HG02970 (cell line): ENCODE results near the gene BUB1.
A peak's percentile ranks its signal among the peaks of the same experiment; 100 is the strongest.
"Not testable (repeated sequence)": the region's sequence is repeated elsewhere in the genome, so short reads cannot be mapped to it uniquely, and the experiment has no call there.

Source experiments
- ATAC-seq: cut with Tn5 transposase; IDR thresholded peaks from one replicate; pipeline ENCODE4 v1.9.1; 2021; ENCODE audit warnings: mild to moderate bottlenecking, moderate library complexity, moderate number of reproducible peaks; ENCODE audit not compliant: unreplicated experiment, low FRiP score

Gene BUB1

DNA sequence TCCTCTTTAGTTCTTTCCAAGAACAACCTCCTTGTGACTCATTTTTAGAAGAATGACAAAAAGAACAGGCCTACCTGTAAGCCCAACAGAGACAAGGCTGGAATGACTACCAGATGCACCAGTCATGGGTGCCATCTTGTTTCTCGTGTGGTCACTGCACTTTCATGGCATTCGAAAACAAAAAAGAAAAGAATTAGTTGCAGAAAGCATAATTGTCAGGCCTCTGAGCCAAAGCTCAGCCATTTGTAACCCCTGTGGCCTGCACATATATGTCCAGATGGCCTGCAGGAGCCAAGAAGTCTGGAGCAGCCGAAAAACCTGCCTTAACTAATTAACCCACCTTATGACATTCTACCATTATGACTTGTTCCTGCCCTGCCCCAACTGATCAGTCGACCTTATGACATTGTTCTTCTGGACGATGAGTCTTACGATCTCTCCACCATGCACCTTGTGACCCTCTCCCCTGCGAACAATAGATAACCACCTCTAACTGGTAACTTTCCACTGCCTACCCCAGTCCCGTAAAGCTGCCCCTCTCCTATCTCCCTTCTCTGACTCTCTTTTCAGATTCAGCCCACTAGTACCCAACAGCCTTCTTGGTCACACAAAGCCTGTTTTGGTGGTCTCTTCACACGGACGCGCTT, 13.9 kb upstream of the BUB1 start:
- ATAC-seq: no peak

DNA sequence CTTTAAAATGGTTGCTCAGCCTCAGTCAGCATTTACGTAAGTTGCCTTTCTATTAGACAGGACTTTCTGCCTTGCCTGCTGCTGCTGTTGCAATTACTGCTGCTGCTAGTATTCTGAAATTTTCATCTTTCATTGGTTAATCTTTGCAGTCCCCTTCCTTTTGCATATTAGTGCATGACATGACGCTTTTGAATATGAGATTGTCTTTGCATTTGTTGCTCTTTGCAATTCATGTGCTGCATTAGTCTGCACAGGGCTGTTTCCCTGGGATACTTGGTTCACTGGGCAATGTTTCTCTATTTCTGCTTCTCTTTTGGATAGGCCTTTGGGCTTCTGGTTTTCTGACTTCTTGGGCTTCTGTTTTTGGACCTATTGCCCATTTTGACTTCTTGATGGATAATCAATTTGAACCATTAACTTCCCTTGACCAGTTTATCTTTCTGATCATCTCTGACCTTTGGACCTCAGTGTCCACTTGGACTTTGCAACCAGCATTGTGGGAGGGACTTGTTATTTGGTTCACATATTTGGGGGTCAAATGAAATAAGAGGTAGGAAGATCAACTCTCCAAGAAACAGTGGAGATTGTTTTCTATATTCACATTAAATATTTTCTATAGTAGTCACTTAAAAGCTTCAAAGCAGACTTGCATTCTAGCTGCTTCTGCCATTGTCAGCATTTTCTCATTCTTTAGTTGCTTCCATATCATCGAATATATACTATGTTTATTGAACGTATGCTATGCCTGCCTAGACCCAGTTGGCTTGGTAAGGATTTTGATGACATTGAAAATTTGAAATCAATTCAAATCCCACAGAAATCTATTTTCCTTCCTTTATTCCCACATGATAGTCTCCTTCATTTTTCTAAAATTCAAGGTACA, 12.5 kb upstream of the BUB1 start:
- no peak for ATAC-seq

DNA sequence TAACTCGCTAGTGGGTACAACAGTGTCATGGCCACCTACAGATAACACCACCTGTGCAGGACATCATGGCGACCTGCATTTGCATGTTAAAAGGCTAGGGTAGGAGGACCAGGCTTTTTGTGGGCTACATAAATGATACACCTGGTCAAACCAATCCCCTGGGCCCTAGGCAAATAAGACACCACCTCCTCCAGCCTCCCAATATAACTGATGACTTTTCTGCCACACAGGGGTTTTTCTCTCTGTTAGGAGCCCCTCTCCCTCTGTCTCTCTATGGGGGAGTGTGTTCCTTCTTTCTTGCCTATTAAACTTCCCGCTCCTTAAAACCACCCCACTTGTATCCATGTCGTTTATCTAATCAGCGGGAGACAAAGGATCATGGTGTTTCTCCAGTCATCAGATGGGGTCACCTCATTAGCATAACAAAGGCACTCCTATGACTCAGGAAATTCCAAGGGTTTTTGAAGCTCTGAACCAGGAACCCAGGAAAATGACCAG, 10.8 kb upstream of the BUB1 start:
- no peak for ATAC-seq

DNA sequence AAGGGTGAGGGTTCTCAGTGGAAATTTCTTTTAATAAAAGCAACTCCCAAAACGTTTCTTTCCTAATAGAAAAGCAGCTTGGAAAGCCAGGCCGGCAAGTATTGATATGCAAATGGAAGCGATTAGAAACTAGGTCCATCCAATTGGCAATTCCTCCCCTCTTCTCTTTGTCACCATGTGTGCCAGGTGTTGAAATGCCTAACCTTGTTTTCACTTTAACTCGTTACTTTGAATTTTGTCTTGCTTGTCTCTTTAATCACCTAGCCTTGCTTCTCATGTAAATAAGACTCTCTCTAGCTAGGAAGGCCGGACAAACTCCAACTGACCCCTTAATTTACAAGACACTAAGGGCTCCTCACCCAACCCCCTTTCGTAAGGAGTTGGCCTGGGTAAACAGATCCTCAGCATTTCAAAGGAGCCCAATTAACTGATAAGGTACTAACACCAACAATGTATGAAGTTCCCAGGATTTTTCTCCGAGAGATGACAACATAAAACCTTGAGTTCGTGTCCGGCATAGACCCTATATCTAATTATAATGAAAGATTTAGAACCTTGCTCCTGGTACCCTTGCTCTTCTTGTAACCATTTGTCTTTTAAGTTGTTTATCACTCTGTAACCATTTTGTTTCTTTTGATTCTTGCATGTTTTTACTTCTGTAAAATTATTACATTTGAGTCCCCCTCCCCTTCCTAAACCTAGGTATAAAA, 10.1 kb upstream of the BUB1 start:
- ATAC-seq: not testable (repeated sequence)

DNA sequence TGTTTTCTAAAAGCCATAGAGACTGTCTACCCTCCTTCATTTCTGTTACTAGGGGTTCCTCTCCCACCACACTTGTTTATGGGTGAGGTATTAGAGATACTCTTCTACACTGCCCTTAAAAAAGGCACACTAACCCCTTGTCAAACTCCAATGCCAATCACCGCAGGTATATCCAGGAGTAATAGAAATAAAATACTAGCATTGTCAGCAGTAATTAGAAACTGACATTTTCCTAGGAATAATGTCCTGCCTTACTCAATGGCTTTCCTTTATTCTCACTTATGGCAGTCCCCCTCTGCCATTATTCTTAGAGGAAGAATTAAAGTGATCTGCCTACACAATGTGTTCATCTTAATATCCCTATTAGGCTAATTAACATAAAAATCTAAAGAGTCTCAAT, 5.0 kb upstream of the BUB1 start:
- ATAC-seq: no peak

DNA sequence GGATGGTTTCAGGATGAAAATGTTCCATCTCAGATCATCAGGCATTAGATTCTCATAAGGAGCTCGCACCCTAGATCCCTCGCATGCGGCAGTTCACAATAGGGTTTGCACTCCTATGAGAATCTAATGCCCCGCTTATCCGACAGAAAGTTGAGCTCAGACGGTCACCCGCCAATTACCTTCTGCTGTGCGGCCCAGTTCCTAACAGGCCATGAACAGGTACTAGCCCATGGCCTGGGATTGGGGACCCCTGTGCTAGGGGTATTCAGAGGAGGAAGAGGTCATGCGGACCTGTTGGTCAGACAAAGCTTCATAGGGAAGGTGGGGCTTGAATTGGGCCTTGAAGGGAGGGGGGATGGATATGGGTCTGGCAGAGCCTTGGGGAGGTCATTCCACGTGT, 4.4 kb upstream of the BUB1 start:
- ATAC-seq: no peak

DNA sequence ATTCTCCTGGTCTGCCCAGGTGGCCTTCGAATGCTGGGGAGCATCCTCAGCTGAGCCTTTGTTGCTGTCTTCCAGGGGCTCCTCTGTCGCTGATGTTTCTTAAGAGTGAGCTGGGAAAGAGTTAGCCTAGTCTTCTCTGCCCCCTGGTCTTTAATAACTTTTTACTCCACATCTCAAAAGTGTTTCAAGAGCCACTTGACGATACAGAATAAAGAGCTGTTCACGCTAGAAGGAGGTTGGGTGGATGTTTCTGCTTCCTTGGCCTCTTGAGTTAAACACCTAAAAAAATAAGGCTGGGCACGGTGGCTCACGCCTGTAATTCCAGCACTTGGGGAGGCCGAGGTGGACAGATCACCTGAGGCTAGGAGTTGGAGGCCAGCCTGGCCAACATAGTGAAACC, 2.8 kb upstream of the BUB1 start:
- no peak for ATAC-seq

DNA sequence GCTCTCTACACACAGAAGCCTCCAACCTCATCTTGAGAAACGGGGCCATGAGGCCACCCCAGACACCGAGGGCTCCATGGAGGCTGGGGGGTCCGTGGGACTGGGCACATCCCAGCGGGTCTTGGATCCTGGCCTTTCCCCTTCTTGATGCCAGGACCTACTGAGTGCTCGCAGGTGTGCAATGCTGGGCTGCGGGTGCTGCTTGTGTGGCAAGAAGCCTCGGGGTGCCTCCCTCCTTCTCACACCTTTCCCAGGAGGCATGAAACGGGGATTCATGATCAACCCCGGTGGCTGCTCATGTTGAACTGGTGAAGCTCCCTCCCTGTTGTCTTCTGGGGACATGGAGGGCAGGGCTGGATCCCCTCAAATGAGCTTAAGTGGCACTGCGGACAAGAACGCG, 2.0 kb upstream of the BUB1 start:
- ATAC-seq: no peak

DNA sequence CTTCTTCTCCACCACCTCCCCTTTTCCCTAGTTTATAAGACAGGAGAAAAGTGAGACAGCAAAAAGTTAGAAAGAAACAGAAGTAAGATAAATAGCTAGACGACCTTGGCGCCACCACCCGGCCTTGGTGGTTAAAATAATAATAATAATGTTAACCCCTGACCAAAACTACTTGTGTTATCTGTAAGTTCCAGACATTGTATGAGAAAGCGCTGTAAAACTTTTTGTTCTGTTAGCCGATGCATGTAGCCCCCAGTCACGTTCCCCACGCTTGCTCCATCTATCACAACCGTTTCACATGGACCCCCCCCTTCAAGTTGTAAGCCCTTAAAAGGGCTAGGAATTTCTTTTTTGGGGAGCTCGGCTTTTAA, 1.5 kb upstream of the BUB1 start:
- no peak for ATAC-seq

DNA sequence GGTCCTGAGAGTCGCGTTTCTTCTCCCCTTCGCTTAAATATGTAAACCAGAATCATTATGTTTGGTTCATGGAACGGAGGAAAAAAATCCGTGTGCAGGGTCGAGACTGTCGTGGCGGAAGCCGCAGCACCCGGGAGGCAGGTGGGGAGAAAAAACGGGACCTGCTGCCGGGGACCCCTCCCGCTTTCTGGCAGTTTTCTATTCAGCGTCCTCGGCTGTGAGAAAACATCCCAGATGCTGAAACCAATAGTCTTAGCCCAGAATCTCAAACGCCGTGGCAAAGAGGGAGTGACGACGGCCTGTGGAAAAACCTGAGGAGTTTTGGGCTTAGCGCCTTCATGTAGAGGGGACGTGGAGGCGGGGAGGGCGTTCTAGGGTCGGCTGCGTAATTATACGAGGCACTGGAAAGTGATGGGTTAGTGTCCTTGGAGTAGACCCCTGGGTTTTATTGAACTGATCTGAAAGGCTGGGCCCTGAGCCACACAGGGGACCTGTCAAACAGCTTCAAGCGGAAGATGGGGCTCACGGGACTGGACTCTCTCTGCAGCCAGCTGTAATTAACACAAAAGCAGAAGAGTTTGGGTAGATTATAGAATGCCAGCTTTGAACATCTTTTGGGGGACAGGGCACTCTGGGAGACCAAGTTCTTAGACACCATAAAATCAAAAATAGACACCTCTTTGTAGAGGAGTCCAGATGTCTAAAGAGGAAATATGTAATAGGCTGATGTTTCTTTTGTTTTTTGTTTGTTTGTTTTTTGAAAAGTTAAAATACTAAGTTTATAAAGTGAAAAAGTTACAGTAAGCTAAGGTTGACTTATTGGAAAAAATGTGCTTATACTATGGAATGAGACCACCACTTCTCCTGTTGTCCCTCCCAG, 834 bp upstream of the BUB1 start:
- ATAC-seq: no peak

DNA sequence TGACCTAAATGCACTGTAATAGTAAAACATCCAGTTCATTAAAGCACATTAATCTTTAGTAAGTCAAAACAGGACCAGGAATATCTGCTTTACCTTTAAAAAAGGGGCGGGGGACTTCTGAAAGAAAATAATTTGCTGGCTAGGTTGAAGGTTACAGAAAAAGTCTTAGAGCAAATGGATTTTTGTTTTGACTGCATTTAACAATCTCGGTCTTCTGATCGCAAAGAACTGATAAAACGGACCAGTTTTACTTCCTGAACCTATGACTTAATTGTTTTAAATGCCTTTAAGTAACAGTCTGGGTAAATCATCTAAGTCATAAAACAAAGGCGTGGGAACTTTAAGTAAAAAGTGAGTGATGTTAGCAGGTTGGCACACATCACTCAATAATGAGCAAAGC, 783 bp downstream of the BUB1 start:
- no peak for ATAC-seq

DNA sequence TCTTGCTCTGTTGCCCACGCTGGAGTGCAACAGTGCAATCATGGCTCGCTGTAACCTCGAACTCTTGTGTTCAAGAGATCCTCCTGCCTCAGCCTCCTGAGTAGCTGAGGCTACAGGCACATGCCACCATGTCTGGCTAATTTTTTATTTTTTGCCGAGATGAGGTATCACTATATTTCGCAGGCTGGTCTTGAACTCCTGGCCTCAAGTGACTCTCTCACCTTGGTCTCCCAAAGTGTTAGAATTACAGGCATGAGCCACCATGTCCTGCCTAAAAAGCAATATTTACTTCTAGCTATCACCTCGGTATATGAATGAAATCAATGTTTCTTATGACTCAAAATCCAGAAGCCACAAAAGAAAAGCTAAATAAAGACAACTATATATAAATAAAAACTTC, 2.2 kb downstream of the BUB1 start:
- ATAC-seq: no peak

DNA sequence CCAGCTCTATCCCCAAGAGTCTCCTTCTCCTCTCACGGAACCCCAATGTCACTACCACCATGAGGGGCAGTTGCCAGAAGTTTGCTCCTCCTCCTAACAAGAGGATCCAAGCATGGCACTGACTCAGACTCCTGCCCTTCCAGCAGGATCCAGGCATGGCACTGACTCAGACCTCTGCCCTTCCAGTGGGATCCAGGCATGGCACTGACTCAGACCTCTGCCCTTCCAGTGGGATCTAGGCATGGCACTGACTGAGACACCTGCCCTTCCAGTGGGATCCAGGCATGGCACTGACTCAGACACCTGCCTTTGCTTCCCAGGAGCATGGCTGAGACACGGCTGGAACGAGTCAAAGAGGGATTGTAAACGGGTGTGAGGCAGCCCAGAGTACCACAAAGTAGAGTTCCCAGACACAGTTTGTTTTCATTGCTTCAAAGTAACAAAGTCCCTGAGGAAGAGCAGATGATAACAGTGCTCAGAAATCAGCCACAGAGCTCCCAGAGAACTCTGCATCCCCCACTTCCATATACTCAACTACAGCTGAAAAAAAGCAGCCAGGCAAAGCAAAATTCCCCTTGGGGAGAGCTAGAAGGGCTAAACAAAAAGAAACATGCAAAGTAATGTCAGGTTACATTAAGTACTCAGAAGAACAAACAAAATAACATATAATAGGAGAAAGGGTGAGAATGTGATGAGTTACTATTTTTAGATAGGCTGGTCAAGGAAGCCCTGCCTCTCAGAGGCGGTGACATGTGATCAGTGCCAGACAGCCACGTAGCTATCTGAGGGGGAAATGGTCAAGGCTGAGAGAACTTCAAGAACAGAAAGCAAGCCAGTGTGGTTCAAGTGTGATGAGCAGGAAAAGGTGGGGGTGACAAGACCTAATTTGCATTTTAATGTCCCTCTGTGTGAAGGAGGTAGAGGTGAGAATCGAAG, 3.0 kb downstream of the BUB1 start:
- peak; percentile 67 for ATAC-seq

DNA sequence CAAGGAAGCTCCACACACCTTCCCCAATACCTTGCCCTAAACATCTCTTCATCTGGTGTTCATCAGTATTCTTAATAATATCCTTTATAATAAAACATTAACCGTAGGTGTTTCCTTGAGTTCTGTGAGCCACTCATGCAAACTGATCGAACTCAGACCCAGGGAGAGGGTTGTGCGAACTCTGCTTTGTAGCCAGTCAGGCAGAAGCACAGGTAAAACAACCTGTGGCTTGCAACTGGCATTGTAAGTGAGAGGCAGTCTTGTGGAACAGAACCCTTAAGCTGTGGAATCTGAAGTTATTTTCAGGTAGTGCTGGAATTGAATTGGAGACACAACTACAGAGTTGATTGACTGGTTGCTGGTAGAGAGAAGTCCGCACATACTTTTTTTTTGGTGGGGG, 4.7 kb downstream of the BUB1 start:
- ATAC-seq: no peak

DNA sequence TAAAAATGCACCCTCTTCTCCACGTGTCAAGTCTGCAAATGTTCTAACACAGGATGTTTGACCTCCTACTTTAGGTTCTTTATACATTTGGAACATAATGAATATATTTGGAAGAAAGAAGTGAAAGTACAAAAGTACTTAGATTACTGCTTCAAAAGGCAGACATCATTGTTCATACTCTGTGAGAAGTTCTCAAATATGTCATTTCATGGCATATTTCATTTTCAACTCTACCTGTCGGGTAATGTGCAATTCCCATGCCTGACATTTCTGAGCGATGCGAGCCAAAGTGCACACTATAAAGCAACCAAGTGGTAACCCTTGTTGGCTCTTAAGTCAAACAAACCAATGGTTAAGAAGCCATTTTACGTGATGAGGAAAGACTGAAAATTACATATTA, 7.0 kb downstream of the BUB1 start:
- ATAC-seq: no peak

DNA sequence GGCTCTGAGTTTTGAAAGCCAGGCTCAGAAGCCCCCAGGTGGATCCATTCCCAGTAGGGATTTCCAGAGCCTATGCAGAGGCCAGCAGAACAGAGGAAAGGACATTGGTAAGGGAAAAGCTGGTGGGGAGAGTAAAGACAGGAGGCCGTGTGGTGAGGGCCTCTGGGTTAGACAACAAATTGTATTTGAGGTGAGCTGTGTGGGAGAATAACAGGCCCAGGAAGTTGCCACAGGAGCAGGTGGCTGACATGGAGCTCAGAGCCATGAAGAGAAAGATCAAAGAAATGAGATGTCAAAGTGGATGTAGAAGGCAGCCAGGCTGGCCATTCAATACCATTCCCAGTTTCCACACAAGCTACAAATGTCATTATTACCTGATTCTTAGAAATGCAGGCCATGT, 8.8 kb downstream of the BUB1 start:
- ATAC-seq: no peak

DNA sequence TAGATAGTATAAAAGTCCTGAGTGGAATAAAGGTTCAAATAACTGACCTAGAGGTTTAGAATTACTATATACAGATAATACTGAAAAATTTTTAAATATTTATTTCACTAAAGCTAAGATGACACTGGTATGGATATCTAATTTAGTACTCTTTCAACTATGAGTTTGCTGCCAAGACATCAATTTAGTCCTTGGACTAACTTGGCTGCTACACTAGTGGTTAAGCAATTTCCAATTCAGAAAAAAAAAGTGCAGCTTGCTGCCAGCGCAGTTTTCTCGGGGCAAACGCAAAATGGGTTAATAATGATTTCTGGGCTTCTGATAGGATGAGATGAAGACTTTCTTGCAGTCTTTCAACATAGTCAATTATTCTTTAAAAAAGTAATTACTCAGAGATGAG, 10.8 kb downstream of the BUB1 start:
- ATAC-seq: no peak

DNA sequence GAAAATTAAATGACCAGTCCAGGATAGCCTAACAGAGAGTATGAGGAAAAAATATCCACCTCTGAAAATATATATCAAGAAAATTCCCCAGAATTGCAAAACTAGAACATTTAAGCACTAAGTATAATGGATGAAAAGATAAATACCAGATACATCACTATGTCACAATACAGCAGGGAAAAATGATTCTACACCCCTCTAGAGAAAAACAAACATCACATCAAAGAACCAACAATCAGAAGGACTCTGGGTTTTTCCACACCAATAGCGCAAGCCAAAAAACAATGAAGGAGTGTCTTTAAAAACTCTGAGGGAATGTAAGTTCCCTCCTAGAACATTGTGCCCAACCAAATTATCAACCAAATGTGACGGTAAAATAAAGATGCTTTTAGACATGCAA, 13.7 kb downstream of the BUB1 start:
- ATAC-seq: no peak

DNA sequence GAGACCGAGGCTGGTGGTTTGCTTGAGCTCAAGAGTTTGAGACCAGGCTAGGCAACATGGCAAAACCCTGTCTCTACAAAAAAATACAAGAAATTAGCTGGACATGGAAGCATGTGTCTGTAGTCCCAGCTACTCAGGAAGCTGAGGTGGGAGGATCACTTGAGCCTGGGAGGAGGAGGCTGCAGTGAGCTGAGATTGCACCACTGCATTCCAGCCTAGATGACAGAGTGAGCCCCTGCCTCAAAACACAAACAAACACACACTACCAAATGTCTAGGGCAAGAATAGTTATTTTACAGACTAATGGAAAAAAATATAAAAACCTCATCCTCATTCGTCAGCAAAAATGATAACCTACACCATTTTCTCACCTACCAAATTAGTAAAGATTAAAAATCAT, 15.3 kb downstream of the BUB1 start:
- no peak for ATAC-seq
